IPS DF 4.7 (cell line): Measurements from ENCODE around the gene GAA.
"Not testable (repeated sequence)": the region's sequence is repeated elsewhere in the genome, so short reads cannot be mapped to it uniquely, and the experiment has no call there.

Experiments used
- DNase-seq: peaks from one replicate; pipeline ENCODE4 v3.0.0-alpha.2; 2013; ENCODE audit warnings: low spot score; ENCODE audit errors: extremely low read depth

The GAA gene

GRCh38 chr17:80083136-80083661 is 18.2 kb upstream of the GAA start:
- no peak for DNase-seq

- DNase-seq, result no peak
These were observed 16.6 kb upstream of the GAA start for GRCh38 chr17:80084773-80085172.

- no peak for DNase-seq
These were observed 15.3 kb upstream of the GAA start for GRCh38 chr17:80086081-80086480.

GRCh38 chr17:80086616-80087015 is 14.8 kb upstream of the GAA start:
- DNase-seq, result no peak

GRCh38 chr17:80087346-80088265 is 13.8 kb upstream of the GAA start:
- DNase-seq, result no peak

- no peak for DNase-seq
These were observed 11.6 kb upstream of the GAA start for GRCh38 chr17:80089762-80090161.

- DNase-seq, result not testable (repeated sequence)
These were observed 11.2 kb upstream of the GAA start for GRCh38 chr17:80090164-80090563.

- DNase-seq, result no peak
These were observed 10.0 kb upstream of the GAA start for GRCh38 chr17:80091376-80091775.

- no peak for DNase-seq
These were observed 8.4 kb upstream of the GAA start for GRCh38 chr17:80092959-80093358.

- DNase-seq, result no peak
These were observed 6.1 kb upstream of the GAA start for GRCh38 chr17:80095038-80095843.

- no peak for DNase-seq
These were observed 5.4 kb upstream of the GAA start for GRCh38 chr17:80095844-80096475.

GRCh38 chr17:80096561-80097021 is 4.8 kb upstream of the GAA start:
- DNase-seq, result no peak

GRCh38 chr17:80097127-80097621 is 4.2 kb upstream of the GAA start:
- no peak for DNase-seq

GRCh38 chr17:80097844-80098691 is 3.3 kb upstream of the GAA start:
- DNase-seq, result no peak

GRCh38 chr17:80099291-80100034 is 1.9 kb upstream of the GAA start:
- no peak for DNase-seq

- DNase-seq, result no peak
These were observed 1.4 kb upstream of the GAA start for GRCh38 chr17:80100035-80100323.

GRCh38 chr17:80101946-80102663 is 724 bp downstream of the GAA start:
- DNase-seq, result no peak

GRCh38 chr17:80102664-80103448 is 1.5 kb downstream of the GAA start:
- no peak for DNase-seq
